Measurements from ENCODE around the gene CFI.

GRCh38 chr4:109827672-109828071, 25.9 kb upstream of the CFI start, which contains the start of gene RRH:
- TF ChIP-seq CTCF (IDR thresholded peaks at IDR 0.05) (no peak), POLR2A (IDR thresholded peaks at IDR 0.05) (no peak)

Data from lower leg skin (tissue), 3 donors.